K562 (cell line): ENCODE measurements around the gene ENO3. TPM values are rescaled to one million over a fixed set of nuclear protein-coding genes. Genes with fewer than 3 reads are reported as not detected.

Source experiments
- ATAC-seq: fragments of 200-7000 bp; cut with Tn5 transposase; 3 replicates; pipeline ENCODE4 v1.9.1; 2020; ENCODE audit warnings: moderate library complexity
- BruUV-seq: library from RNA; stranded (reverse); fragments of 400-500 nt; replicated peaks from 2 replicates; lab custom pipeline; 2021; lab: Mats Ljungman, UMichigan
- CTCF ChIA-PET: fragments of 300-600 bp; formaldehyde crosslinking; extraction: SDS; loops from one replicate; lab custom pipeline; 2021; ENCODE audit warnings: low intra/inter-chr PET ratio; lab: Yijun Ruan, JAX
- POLR2A ChIA-PET: fragments of 300-600, 350-650 bp; sonication (Branson Sonifier 250); formaldehyde crosslinking; extraction: SDS; loops from one replicate; lab custom pipeline; 2021; ENCODE audit warnings: antibody characterized with exemption, inconsistent platforms; lab: Yijun Ruan, JAX
- DNase-seq, 4 experiments: peaks; one replicate each; pipeline versions ENCODE4 v3.0.0 to v3.0.0-alpha.2; 2011 to 2018; ENCODE audit warnings: low spot score in 3 of 4, mixed read lengths in 3 of 4; ENCODE audit errors: extremely low read depth in 1 of 4
- FAIRE-seq: peaks from 2 replicates; lab custom pipeline; 2011; peaks lifted over from hg19 to GRCh38; lab: Jason Lieb, UNC
- H2AFZ ChIP-seq: 2 replicates; pipeline ENCODE4 v1.6.0; 2011; ENCODE audit warnings: low read depth, low read length, control low read depth, inconsistent platforms
- H3K27ac ChIP-seq: fragments of 200-600 bp; 3 replicates; pipeline ENCODE4 v1.8.0; 2011; ENCODE audit warnings: low read depth, mild to moderate bottlenecking, control low read depth, inconsistent platforms, low read length, moderate library complexity, mixed read lengths; ENCODE audit errors: extremely low read depth
- H3K27me3 ChIP-seq, 2 experiments: fragments of 300-600 bp in 1 of 2; 2 replicates in 1 of 2; 3 replicates in 1 of 2; pipeline versions ENCODE4 v1.6.0 to v1.8.0; 2011; ENCODE audit warnings: inconsistent platforms in 2 of 2, low read length in 2 of 2, mild to moderate bottlenecking in 1 of 2, mixed read lengths in 1 of 2, moderate library complexity in 1 of 2; ENCODE audit not compliant: control insufficient read depth in 2 of 2, insufficient read depth in 2 of 2
- H3K36me3 ChIP-seq: fragments of 300-600 bp; 3 replicates; pipeline ENCODE4 v1.8.0; 2011; ENCODE audit warnings: mild to moderate bottlenecking, low read length, inconsistent platforms; ENCODE audit not compliant: control insufficient read depth, insufficient read depth
- H3K4me1 ChIP-seq, 2 experiments: fragments of 200-600 bp in 1 of 2; replicated peaks in 1 of 2; 2 replicates in 1 of 2; 3 replicates in 1 of 2; pipeline versions ENCODE4 v1.5.1 to v1.8.0; 2011; ENCODE audit warnings: inconsistent platforms in 2 of 2, low read length in 2 of 2, mild to moderate bottlenecking in 1 of 2, mixed read lengths in 1 of 2, moderate library complexity in 1 of 2; ENCODE audit not compliant: control insufficient read depth in 2 of 2, insufficient read depth in 2 of 2
- H3K4me2 ChIP-seq: 2 replicates; pipeline ENCODE4 v1.6.1; 2011; ENCODE audit warnings: low read length, control low read depth, inconsistent platforms, mixed read lengths; ENCODE audit not compliant: insufficient read depth
- H3K4me3 ChIP-seq: fragments of 200-600 bp; sonication (generic), shearing (Covaris generic); 2 replicates; pipeline ENCODE4 v1.5.1; 2016; ENCODE audit warnings: control low read depth, inconsistent platforms
- H3K79me2 ChIP-seq: fragments of 200-600 bp; 3 replicates; pipeline ENCODE4 v1.8.0; 2011; ENCODE audit warnings: low read length, inconsistent platforms; ENCODE audit not compliant: control insufficient read depth, insufficient read depth
- H3K9ac ChIP-seq, 2 experiments: 2 replicates each; pipeline versions ENCODE4 v1.6.0 to v1.6.1; 2011; ENCODE audit warnings: low read depth in 2 of 2, low read length in 2 of 2, control low read depth in 1 of 2, inconsistent platforms in 1 of 2, mild to moderate bottlenecking in 1 of 2, mixed read lengths in 1 of 2; ENCODE audit not compliant: insufficient read depth in 1 of 2
- H3K9me1 ChIP-seq: one replicate; pipeline ENCODE4 v1.6.0; 2011; ENCODE audit warnings: inconsistent platforms, mild to moderate bottlenecking, low read length, moderate library complexity; ENCODE audit not compliant: control insufficient read depth, insufficient read depth
- H3K9me3 ChIP-seq: replicated peaks from 2 replicates; pipeline ENCODE4 v1.5.1; 2011; ENCODE audit warnings: low read depth, low read length, inconsistent platforms; ENCODE audit not compliant: control insufficient read depth, insufficient read depth
- H4K20me1 ChIP-seq: replicated peaks from 2 replicates; pipeline ENCODE4 v1.6.1; 2011; ENCODE audit warnings: low read length, inconsistent platforms, mixed read lengths; ENCODE audit not compliant: control insufficient read depth, insufficient read depth
- ARID1B ChIP-seq: fragments of 450-650 bp; IDR thresholded peaks from 2 replicates; pipeline ENCODE4 v1.6.1; 2016; ENCODE audit warnings: antibody characterized with exemption, mild to moderate bottlenecking, inconsistent platforms
- BCOR ChIP-seq: fragments of 450-650 bp; IDR thresholded peaks from 2 replicates; pipeline ENCODE4 v1.6.1; 2016
- CBFA2T3 ChIP-seq: fragments of 450-650 bp; IDR thresholded peaks from 2 replicates; pipeline ENCODE4 v1.6.1; 2017
- DACH1 ChIP-seq: fragments of 450-650 bp; IDR thresholded peaks from 2 replicates; pipeline ENCODE4 v1.6.1; 2018; ENCODE audit not compliant: partially characterized antibody
- DPF2 ChIP-seq: fragments of 450-650 bp; IDR thresholded peaks from 2 replicates; pipeline ENCODE4 v1.6.1; 2016
- ELK3 ChIP-seq: fragments of 450-650 bp; formaldehyde crosslinking; IDR thresholded peaks from 2 replicates; pipeline ENCODE4 v1.4.0; 2020; ENCODE audit warnings: mild to moderate bottlenecking
- ESRRA ChIP-seq: fragments of 450-650 bp; IDR thresholded peaks from 2 replicates; pipeline ENCODE4 v1.6.1; 2014; ENCODE audit warnings: low read depth, mild to moderate bottlenecking, moderate library complexity, borderline replicate concordance
- MYC ChIP-seq, 2 experiments: fragments of 250-450 bp in 1 of 2; sonication (Bioruptor Pico) in 1 of 2; IDR thresholded peaks; 2 replicates each; pipeline versions ENCODE4 v1.5.1 to v1.6.1; 2012 to 2021; ENCODE audit warnings: low read depth in 2 of 2, borderline replicate concordance in 1 of 2, improper control_type of control experiment in 1 of 2, low read length in 1 of 2, mild to moderate bottlenecking in 1 of 2, moderate library complexity in 1 of 2
- MYNN ChIP-seq, 2 experiments: sonication (generic); formaldehyde crosslinking in 1 of 2; IDR thresholded peaks; 2 replicates each; pipeline versions ENCODE4 v1.5.0 to v1.6.1; 2016 to 2020; ENCODE audit warnings: antibody characterized with exemption in 1 of 2, missing genetic modification reagents in 1 of 2
- RBM25 ChIP-seq: fragments of 200-400 bp; formaldehyde crosslinking; IDR thresholded peaks from 2 replicates; pipeline ENCODE4 v1.6.1; 2018; ENCODE audit warnings: low read length, low read depth, moderate library complexity; ENCODE audit not compliant: severe bottlenecking
- TAL1 ChIP-seq: fragments of 450-650 bp; IDR thresholded peaks from 2 replicates; pipeline ENCODE4 v1.6.1; 2016; ENCODE audit warnings: mild to moderate bottlenecking
- TCF3 ChIP-seq: sonication (generic); formaldehyde crosslinking; IDR thresholded peaks from 2 replicates; pipeline ENCODE4 v1.4.0; 2020; ENCODE audit warnings: mild to moderate bottlenecking, missing genetic modification reagents
- WGBS: fragments of 100-300 bp; shearing (Covaris generic); methylation state at CpG from one replicate; pipeline ENCODE4 v1.1.6; 2016; ENCODE audit warnings: low coverage, mixed read lengths; ENCODE audit not compliant: insufficient coverage; ENCODE audit errors: missing lambda C conversion rate; 5-methylcytosine and 5-hydroxymethylcytosine counted together
- in situ Hi-C: fragments of 300-500 bp; cut with MboI; formaldehyde crosslinking; loops from 4 replicates; pipeline ENCODE4 v1.15.0; 2018; ENCODE audit warnings: inconsistent platforms, mixed read lengths
- intact Hi-C: fragments of 100-400 bp; cut with micrococcal nuclease; formaldehyde crosslinking; loops from 2 replicates; pipeline ENCODE4 v1.14.2; 2022
- polyA plus RNA-seq, 8 experiments: library from polyadenylated mRNA; depleted of rRNA in 4 of 8; stranded (reverse) in 5 of 8; unstranded in 3 of 8; fragments of >200 nt; fragmentation: Nextera tagmentation in 2 of 8; fragmentation: Illumina TruSeq in 1 of 8; extraction: Ambion mirVana in 2 of 8; extraction: Trizol in 1 of 8; gene quantifications; 2 replicates each; pipeline versions ENCODE4 v1.2.1 to v1.2.3, GENCODE V29; 2011 to 2014; ENCODE audit warnings: inconsistent platforms in 1 of 8, missing spikeins in 1 of 8
- total RNA-seq, 7 experiments: library from RNA; depleted of rRNA in 6 of 7; stranded (reverse); fragments of >200 nt in 6 of 7; fragmentation: Illumina TruSeq in 2 of 7; extraction: Trizol in 2 of 7; gene quantifications; 2 replicates each; pipeline versions ENCODE4 v1.2.1 to v1.2.3, GENCODE V29; 2011 to 2021; ENCODE audit warnings: low replicate concordance in 1 of 7

ENO3 gene
- total and polyA plus RNA-seq, 9 of the 15 experiments (the other 6 are each of a cell fraction or from before 2014, with no cell fraction given) = 5.7 to 17.2 (median 9.9) TPM

- in situ Hi-C loops = no loop called here
- 2% methylated on average over 4 of the region's 4 CpGs for WGBS
- no peak for FAIRE-seq
- H3K4me2 ChIP-seq = peak overlapping the region; percentile 96
- TF ChIP-seq DPF2 = peak; percentile 44
- TF ChIP-seq ARID1B = peak; percentile 12; the same call in 1 of the 2 replicates
- TF ChIP-seq DACH1 = no peak
- no peak for TF ChIP-seq MYC (IDR thresholded peaks at IDR 0.05; ENCODE audit: low read depth, low read length)
- no peak for TF ChIP-seq MYC (CRISPR knock-in tag; IDR thresholded peaks at IDR 0.05; ENCODE audit: borderline replicate concordance, low read depth)
- peak; percentile 23; the same call in 1 of the 2 replicates for TF ChIP-seq ESRRA
- TF ChIP-seq TCF3 (CRISPR knock-in tag) = peak; percentile 29; the same call in 1 of the 2 replicates
- peak; percentile 19 for TF ChIP-seq RBM25
- no peak for TF ChIP-seq MYNN (IDR thresholded peaks at IDR 0.05)
- TF ChIP-seq MYNN (CRISPR knock-in tag; IDR thresholded peaks at IDR 0.05) = no peak
- peak; percentile 60; the same call in 1 of the 2 replicates for TF ChIP-seq BCOR
- TF ChIP-seq CBFA2T3 = peak; percentile 58
- TF ChIP-seq ELK3 (CRISPR knock-in tag) = no peak
- peak; percentile 28; the same call in 1 of the 2 replicates for TF ChIP-seq TAL1
- ChIA-PET CTCF (no interaction called here), POLR2A (interaction anchor here (0.6 to 2.4 kb wide), 3 partner anchors 15 to 26 kb away, joined by 3 to 7 read pairs (median 5); partner anchors contain the start of gene SPAG7)
- H2AFZ ChIP-seq = no peak overlapping the region
- H3K4me1 ChIP-seq = peaks cover 30 to 34% of the 10 kb centered on the region in 2 experiments; a peak in 4 of 5 replicates
- peak in 1 of 4 experiments; percentile 48 for DNase-seq
- no peaks in the 10 kb centered on the region for H3K9me3 ChIP-seq
- peaks cover 13% of the 10 kb centered on the region for H4K20me1 ChIP-seq
- H3K27me3 ChIP-seq = no peaks in the 10 kb centered on the region
- H3K9me1 ChIP-seq = no peaks in the 10 kb centered on the region
- no TSS peak for BruUV-seq
- peak overlapping the region; percentile 95 to 98 for H3K9ac ChIP-seq
- H3K27ac ChIP-seq = peak overlapping the region; percentile 90
- H3K36me3 ChIP-seq = peaks cover 74% of the 10 kb centered on the region
- intact Hi-C loops = no loop called here
- ATAC-seq = no peak
- H3K79me2 ChIP-seq = peaks cover 76% of the 10 kb centered on the region
- peak overlapping the region; percentile 96 for H3K4me3 ChIP-seq
These were observed 9.7 kb upstream of the ENO3 start for GRCh38 chr17:4941319-4941610.
